Stimulated activated CD8-positive, alpha-beta memory T cell treated with anti-CD3 and anti-CD28 coated beads, Interleukin-15, amount 100 ng/mL, for 4 hours (primary cell): ENCODE results near the gene ST8SIA6.
"Not testable (repeated sequence)": the region's sequence is repeated elsewhere in the genome, so short reads cannot be mapped to it uniquely, and the experiment has no call there.

Source experiments
- DNase-seq, 2 donors: peaks; one replicate each; pipeline ENCODE4 v3.0.0-alpha.2; 2020; ENCODE audit warnings: low read depth in 2 of 2

ST8SIA6 gene

GRCh38 chr10:17454161-17455014 lies at the start of gene ST8SIA6:
Gene ST8SIA6, minus strand, starts transcription at chr10:17454595. Its CDS starts 340 bp downstream, at chr10:17454255.
- DNase-seq = peak in 1 of 2 donors; percentile 21

DNA sequence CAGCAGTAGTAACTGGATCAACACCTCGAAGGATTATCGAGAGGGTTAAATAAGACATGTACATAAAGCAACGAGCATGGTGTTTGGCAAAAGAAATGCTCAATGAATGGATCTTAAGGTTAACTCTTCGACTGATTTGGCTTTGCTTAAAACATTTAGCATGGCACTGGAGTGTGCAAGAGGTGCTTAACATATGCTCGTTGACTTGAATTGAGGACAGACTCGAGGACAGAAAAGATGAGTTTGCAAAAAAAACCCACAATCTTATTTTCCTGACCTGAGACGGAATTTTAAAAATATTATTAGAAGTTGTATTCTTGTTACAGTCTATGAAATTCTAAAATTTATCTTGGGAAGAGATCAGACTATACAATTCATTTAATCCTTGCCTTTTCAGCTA lies 49.4 kb upstream of the ST8SIA6 start:
- no peak for DNase-seq

- no peak for DNase-seq
Measured at GRCh38 chr10:17502814-17503213, 48.4 kb upstream of the ST8SIA6 start.

DNA sequence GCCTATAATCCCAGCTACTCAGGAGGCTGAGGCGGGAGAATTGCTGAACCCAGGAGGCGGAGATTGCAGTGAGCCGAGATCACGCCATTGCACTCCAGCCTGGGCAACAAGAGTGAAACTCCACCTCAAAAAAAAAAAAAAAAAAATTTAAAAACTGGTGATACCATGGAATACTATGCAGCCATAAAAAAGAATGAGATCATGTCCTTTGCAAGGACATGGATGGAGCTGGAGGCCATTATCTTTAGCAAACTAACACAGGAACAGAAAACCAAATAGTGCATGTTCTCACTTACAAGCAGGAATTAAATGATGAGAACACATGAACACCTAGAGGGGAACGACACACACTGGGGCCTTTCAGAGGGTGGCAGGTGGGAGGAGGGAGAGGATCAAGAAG lies 44.6 kb upstream of the ST8SIA6 start:
- not testable (repeated sequence) for DNase-seq

- no peak for DNase-seq
Measured at GRCh38 chr10:17497446-17498030, 43.1 kb upstream of the ST8SIA6 start.

GRCh38 chr10:17494626-17495260 lies 40.3 kb upstream of the ST8SIA6 start:
- DNase-seq = no peak

- no peak for DNase-seq
Measured at GRCh38 chr10:17488848-17489247, 34.5 kb upstream of the ST8SIA6 start.

GRCh38 chr10:17483079-17483478 lies 28.7 kb upstream of the ST8SIA6 start:
- DNase-seq = no peak

DNA sequence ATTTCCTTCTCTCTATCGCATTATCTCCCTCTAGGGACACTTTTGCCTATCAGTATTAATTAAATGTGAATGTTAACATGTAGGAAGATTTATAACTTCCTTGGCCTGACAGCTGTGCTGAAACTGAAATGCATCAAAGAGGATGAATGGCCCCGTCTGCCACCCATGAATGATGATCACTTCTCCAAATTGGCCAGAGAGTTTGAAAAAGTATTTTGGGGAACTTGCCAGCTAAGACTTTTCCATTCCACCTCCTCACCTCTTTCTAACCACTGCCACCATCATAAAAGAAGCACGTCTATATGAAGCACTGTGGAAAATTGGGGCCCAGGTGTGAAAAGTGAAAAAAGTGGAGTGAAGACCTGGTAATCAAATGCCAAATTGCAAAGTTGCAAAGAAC lies 25.4 kb upstream of the ST8SIA6 start:
- DNase-seq = no peak

DNA sequence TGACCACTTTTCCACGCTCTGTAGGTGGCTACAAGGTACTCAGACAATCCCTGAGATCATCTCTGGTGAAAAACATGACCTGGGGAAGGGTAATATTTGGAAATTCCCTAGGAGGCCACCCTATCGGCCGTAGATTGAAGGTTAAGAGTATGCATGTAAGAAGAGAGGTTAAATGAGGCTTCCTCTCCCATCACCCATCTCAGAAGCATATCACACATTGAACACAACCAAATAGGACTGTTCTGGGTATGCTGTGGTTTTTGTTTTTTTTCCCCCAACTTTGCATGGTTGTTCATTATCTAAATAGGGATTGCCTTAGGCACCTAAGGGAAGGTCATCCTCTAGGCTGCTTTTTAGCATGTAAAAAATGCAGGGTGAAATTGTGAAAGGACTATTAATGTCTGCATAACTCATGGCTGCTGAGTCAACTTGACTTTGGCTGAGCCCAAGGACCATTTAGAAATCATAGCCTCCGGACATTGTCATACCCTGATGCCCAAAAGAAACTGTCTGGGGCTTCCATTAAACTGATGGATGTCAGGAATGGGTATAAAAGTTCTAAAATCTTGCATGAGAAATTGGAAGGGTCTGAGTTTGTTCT lies 24.7 kb upstream of the ST8SIA6 start:
- no peak for DNase-seq

GRCh38 chr10:17476073-17476472 lies 21.7 kb upstream of the ST8SIA6 start:
- no peak for DNase-seq

DNA sequence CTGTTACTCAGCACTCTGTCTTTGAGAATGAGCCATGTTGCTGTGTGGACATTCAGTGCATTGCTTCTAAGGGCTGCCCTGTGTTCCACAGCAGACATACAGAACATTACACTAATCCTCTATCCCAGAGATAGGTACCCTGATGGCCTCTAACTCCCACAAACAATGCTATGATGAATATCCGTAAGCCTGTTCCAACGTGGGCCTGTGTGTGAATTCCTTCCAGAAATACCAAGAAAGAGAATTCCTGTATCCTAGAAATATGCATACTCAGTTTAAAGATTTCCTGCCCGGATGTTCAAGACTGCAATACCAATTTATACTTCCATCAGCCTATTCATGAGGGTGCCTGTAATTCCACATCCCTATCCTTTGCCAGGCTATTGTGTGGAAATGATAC lies 21.3 kb upstream of the ST8SIA6 start:
- DNase-seq = no peak

GRCh38 chr10:17474595-17475323 lies 20.4 kb upstream of the ST8SIA6 start:
- no peak for DNase-seq

GRCh38 chr10:17473228-17473950 lies 19.0 kb upstream of the ST8SIA6 start:
- no peak for DNase-seq

GRCh38 chr10:17472481-17473227 lies 18.3 kb upstream of the ST8SIA6 start:
- no peak for DNase-seq

DNA sequence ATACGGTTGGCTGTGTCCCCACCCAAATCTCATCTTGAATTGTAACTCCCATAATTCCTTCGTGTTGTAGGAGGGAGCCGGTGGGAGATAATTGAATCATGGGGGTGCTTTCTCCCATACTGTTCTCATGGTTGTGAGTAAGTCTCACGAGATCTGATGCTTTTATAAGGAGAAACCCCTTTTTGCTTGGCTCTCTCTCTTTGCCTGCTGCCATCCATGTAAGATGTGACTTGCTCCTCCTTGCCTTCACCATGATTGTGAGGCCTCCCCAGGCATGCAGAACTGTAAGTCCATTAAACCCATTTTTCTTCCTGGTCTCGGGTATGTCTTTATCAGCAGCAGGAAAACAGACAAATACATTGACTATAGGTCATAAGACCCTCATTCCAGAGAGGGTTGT lies 15.9 kb upstream of the ST8SIA6 start:
- no peak for DNase-seq

GRCh38 chr10:17465328-17466125 lies 11.1 kb upstream of the ST8SIA6 start:
- DNase-seq = no peak

DNA sequence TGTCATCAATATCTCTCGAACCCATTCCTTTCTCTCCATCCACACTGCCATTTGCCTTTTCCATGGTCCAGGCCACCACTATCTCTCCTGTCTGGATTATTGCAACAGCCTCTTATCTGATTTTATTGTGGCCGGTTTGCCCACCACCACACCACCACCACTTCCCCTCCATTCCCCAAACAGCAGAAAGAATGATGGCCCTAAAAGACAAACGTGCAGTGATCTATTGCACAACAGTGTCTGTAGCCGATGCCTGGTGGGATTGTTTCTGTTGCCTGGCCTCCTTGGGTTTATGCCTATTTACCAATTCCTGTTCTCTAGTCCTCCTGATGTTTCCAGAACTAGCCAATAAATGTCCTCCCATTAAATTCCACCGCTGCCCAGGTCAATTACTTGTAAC lies 10.2 kb upstream of the ST8SIA6 start:
- DNase-seq = no peak

DNA sequence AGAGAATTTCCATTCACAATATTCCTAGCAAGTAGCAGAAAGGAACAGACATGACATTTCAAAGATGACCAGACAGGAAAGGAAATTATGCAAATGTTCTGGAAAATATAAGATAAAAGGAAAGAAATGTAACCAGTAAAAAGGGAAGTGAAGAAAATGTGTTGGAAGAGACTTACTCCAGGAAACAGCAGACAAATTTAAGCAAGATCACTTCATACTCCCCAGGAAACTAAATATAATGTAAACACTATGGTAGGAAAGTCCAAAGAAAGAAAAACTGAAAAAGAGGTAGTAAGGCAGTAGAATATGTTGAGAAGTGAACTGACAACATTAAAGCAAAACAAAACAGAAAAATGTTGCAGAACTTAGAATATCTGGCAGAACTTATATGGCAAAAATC lies 6.4 kb upstream of the ST8SIA6 start:
- no peak for DNase-seq

GRCh38 chr10:17457083-17457482 lies 2.7 kb upstream of the ST8SIA6 start:
- DNase-seq = no peak
